ENCODE data around the gene KDM4B. TPM values are rescaled to one million over a fixed set of nuclear protein-coding genes. Genes with fewer than 3 reads are reported as not detected.
A peak's percentile ranks its signal among the peaks of the same experiment; 100 is the strongest.

The KDM4B gene
- polyA plus RNA-seq, 3 donors: 6.4 to 22.7 (median 12.7) TPM

- no peak for TF ChIP-seq CTCF (IDR thresholded peaks at IDR 0.05)
- Mint-ChIP-seq H3K27me3 (ENCODE audit: low read depth in 3 of 3) (peaks cover 0 to 2% (median 0%) of the 10 kb centered on the region in 3 donors), H3K27ac (peak overlapping the region in 1 of 7 donors; percentile 30), H3K4me3 (no peak overlapping the region), H3K36me3 (peaks cover 51 to 75% of the 10 kb centered on the region in 2 donors), H3K9me3 (peaks cover 0 to 2% (median 0%) of the 10 kb centered on the region in 7 donors), H3K4me1 (peaks cover 9% of the 10 kb centered on the region)
- Histone ChIP-seq H3K27me3 (ENCODE audit: control insufficient read depth in 2 of 2, insufficient read depth in 2 of 2, low read length in 2 of 2) (no peaks in the 10 kb centered on the region), H3K4me3 (replicated peaks in 1 of 3; ENCODE audit: low read depth in 2 of 3, low read length in 3 of 3) (no peak overlapping the region), H2AFZ (ENCODE audit: insufficient read depth, low read depth, low read length, poor library complexity, severe bottlenecking) (no peak overlapping the region), H3K9ac (ENCODE audit: insufficient read depth, low read length, poor library complexity, severe bottlenecking) (no peak overlapping the region), H3K4me1 (ENCODE audit: control insufficient read depth in 1 of 2, insufficient read depth in 2 of 2, low read length in 2 of 2) (peaks cover 5 to 11% of the 10 kb centered on the region in 2 donors), H3K9me3 (replicated peaks in 1 of 2; ENCODE audit: control insufficient read depth in 1 of 2, insufficient read depth in 1 of 2, low read length in 2 of 2) (no peaks in the 10 kb centered on the region), H3K4me2 (replicated peaks; ENCODE audit: extremely low read depth, low read length, poor library complexity, severe bottlenecking) (no peak overlapping the region), H3K36me3 (replicated peaks in 1 of 2; ENCODE audit: control insufficient read depth in 1 of 2, insufficient read depth in 2 of 2, low read length in 2 of 2) (peaks cover 52 to 83% of the 10 kb centered on the region in 2 donors), H4K20me1 (ENCODE audit: insufficient read depth, low read length) (peaks cover 100% of the 10 kb centered on the region), H3K79me2 (ENCODE audit: insufficient read depth, low read length) (peaks cover 16% of the 10 kb centered on the region), H3K27ac (ENCODE audit: low read depth in 1 of 2, low read length in 2 of 2) (no peak overlapping the region)
- 88% methylated on average over 29 of the region's 36 CpGs for WGBS (ENCODE audit: insufficient coverage)
- intact Hi-C loops (cut with micrococcal nuclease): no loop called here
- DNase-seq: no peak
These were observed 67.1 kb downstream of the KDM4B start for GRCh38 chr19:5035793-5036697.

- Histone ChIP-seq H3K4me1 (ENCODE audit: control insufficient read depth in 1 of 2, insufficient read depth in 2 of 2, low read length in 2 of 2) (peaks cover 5 to 11% of the 10 kb centered on the region in 2 donors), H3K27ac (ENCODE audit: low read depth in 1 of 2, low read length in 2 of 2) (no peak overlapping the region), H4K20me1 (ENCODE audit: insufficient read depth, low read length) (peaks cover 100% of the 10 kb centered on the region), H3K4me3 (replicated peaks in 1 of 3; ENCODE audit: low read depth in 2 of 3, low read length in 3 of 3) (no peak overlapping the region), H3K79me2 (ENCODE audit: insufficient read depth, low read length) (peaks cover 13% of the 10 kb centered on the region), H3K27me3 (ENCODE audit: control insufficient read depth in 2 of 2, insufficient read depth in 2 of 2, low read length in 2 of 2) (no peaks in the 10 kb centered on the region), H3K36me3 (replicated peaks in 1 of 2; ENCODE audit: control insufficient read depth in 1 of 2, insufficient read depth in 2 of 2, low read length in 2 of 2) (peaks cover 61 to 92% of the 10 kb centered on the region in 2 donors), H3K9ac (ENCODE audit: insufficient read depth, low read length, poor library complexity, severe bottlenecking) (no peak overlapping the region), H3K4me2 (replicated peaks; ENCODE audit: extremely low read depth, low read length, poor library complexity, severe bottlenecking) (no peak overlapping the region), H3K9me3 (replicated peaks in 1 of 2; ENCODE audit: control insufficient read depth in 1 of 2, insufficient read depth in 1 of 2, low read length in 2 of 2) (no peaks in the 10 kb centered on the region), H2AFZ (ENCODE audit: insufficient read depth, low read depth, low read length, poor library complexity, severe bottlenecking) (no peak overlapping the region)
- H3K27me3 Mint-ChIP-seq (ENCODE audit: low read depth in 3 of 3): peaks cover 0 to 2% (median 1%) of the 10 kb centered on the region in 3 donors
- H3K4me1 Mint-ChIP-seq: peaks cover 8% of the 10 kb centered on the region
- DNase-seq: no peak
- no peak for TF ChIP-seq CTCF (IDR thresholded peaks at IDR 0.05)
- peaks cover 57 to 84% of the 10 kb centered on the region in 2 donors for H3K36me3 Mint-ChIP-seq
- no peak overlapping the region for H3K4me3 Mint-ChIP-seq
- H3K27ac Mint-ChIP-seq: peak overlapping the region in 1 of 7 donors; percentile 51
- H3K9me3 Mint-ChIP-seq: peaks cover 0 to 2% (median 0%) of the 10 kb centered on the region in 7 donors
- 89% methylated on average over 35 of the region's 36 CpGs for WGBS (ENCODE audit: insufficient coverage)
- intact Hi-C loops (cut with micrococcal nuclease): no loop called here
These were observed 68.0 kb downstream of the KDM4B start for GRCh38 chr19:5036698-5037563.

Data from CD14-positive monocyte (primary cell).